ENCODE measurements around the gene EN2. TPM values are rescaled to one million over a fixed set of nuclear protein-coding genes. Genes with fewer than 3 reads are reported as not detected.

Gene EN2
- total and polyA plus RNA-seq, 2 of the 4 experiments (the other 2 are of a cell fraction), result not detected

- Histone ChIP-seq H3K9ac (ENCODE audit: low read depth, low read length) (no peak overlapping the region), H3K4ac (ENCODE audit: low read depth, low read length) (no peak overlapping the region), H3K36me3 (ENCODE audit: control insufficient read depth, insufficient read depth, low read length) (no peaks in the 10 kb centered on the region), H4K20me1 (ENCODE audit: insufficient read depth, low read length) (no peaks in the 10 kb centered on the region), H2BK5ac (ENCODE audit: low read depth, low read length, poor library complexity, severe bottlenecking) (no peak overlapping the region), H3K27me3 (ENCODE audit: control insufficient read depth, insufficient read depth, low read length) (peaks cover 90% of the 10 kb centered on the region), H2BK20ac (ENCODE audit: low read depth, low read length) (no peak overlapping the region), H2BK120ac (ENCODE audit: low read depth, low read length) (no peak overlapping the region), H2AFZ (replicated peaks; ENCODE audit: low read length, poor library complexity) (no peak overlapping the region), H3K4me1 (ENCODE audit: control insufficient read depth, insufficient read depth, low read length) (no peaks in the 10 kb centered on the region), H3K4me2 (ENCODE audit: low read depth, low read length) (no peak overlapping the region), H2BK15ac (ENCODE audit: low read depth, low read length) (no peak overlapping the region), H3K79me1 (ENCODE audit: low read depth in 1 of 2, low read length in 2 of 2) (no peaks in the 10 kb centered on the region), H4K91ac (ENCODE audit: insufficient read depth, low read depth, low read length) (no peak overlapping the region), H3K4me3 (ENCODE audit: insufficient read depth, low read depth, low read length) (no peak overlapping the region), H3K56ac (ENCODE audit: extremely low read depth, insufficient read depth, low read length) (no peak overlapping the region), H3K14ac (replicated peaks; ENCODE audit: low read depth, low read length) (no peak overlapping the region), H4K5ac (ENCODE audit: low read depth, low read length) (no peak overlapping the region), H3K23ac (ENCODE audit: low read depth, low read length) (no peak overlapping the region), H2AK5ac (ENCODE audit: low read depth, low read length) (no peak overlapping the region), H3K9me3 (ENCODE audit: control insufficient read depth, insufficient read depth, low read length) (peaks cover 7% of the 10 kb centered on the region; the same call in 1 of the 2 replicates), H3K18ac (ENCODE audit: low read depth, low read length) (no peak overlapping the region), H2AK9ac (replicated peaks; ENCODE audit: low read depth, low read length, poor library complexity) (no peak overlapping the region), H3K9me1 (ENCODE audit: insufficient read depth, low read length) (no peaks in the 10 kb centered on the region; the same call in 1 of the 2 replicates), H4K8ac (ENCODE audit: low read depth in 2 of 2, low read length in 2 of 2) (no peak overlapping the region), H3K27ac (ENCODE audit: insufficient read depth, low read length) (no peak overlapping the region)
- TF ChIP-seq RFX5 (IDR thresholded peaks at IDR 0.05; ENCODE audit: low read depth, low read length), result no peak
- no peak for TF ChIP-seq USF2 (IDR thresholded peaks at IDR 0.05; ENCODE audit: low read depth, low read length)
- TF ChIP-seq FOS (IDR thresholded peaks at IDR 0.05; ENCODE audit: low read depth, low read length), result no peak
- no peak for TF ChIP-seq CTCF (conservative IDR thresholded peaks at IDR 0.05; ENCODE audit: low read depth, low read length)
- TF ChIP-seq CEBPB (IDR thresholded peaks at IDR 0.05; ENCODE audit: low read depth, low read length), result no peak
- no peak for TF ChIP-seq MAFK (IDR thresholded peaks at IDR 0.05; ENCODE audit: low read depth, low read length)
- TF ChIP-seq MXI1 (IDR thresholded peaks at IDR 0.05; ENCODE audit: borderline replicate concordance, low read depth, low read length), result no peak
- no peak for TF ChIP-seq ELK1 (IDR thresholded peaks at IDR 0.05; ENCODE audit: borderline replicate concordance, low read depth, low read length)
- no peak for TF ChIP-seq CHD1 (IDR thresholded peaks at IDR 0.05; ENCODE audit: low read depth, low read length)
- TF ChIP-seq RAD21 (IDR thresholded peaks at IDR 0.05; ENCODE audit: low read length), result no peak
- TF ChIP-seq NFE2L2 (IDR thresholded peaks at IDR 0.05; ENCODE audit: low read depth, low read length), result no peak
- TF ChIP-seq SMC3 (IDR thresholded peaks at IDR 0.05; ENCODE audit: low read depth, low read length), result no peak
- no peak for TF ChIP-seq RCOR1 (IDR thresholded peaks at IDR 0.05; ENCODE audit: insufficient replicate concordance, low read length)
- intact Hi-C loops (cut with micrococcal nuclease), result loop anchor here (10.0 kb wide), 2 partner anchors 80 to 160 kb away; partner anchors contain the start of gene INSIG1
- ChIA-PET POLR2A (ENCODE audit: unreplicated experiment) (no interaction called here), CTCF (no interaction called here)
- 0% methylated on average over 8 of the region's 15 CpGs; no CpG with 5 or more reads in 1 of the 2 experiments for WGBS, 2 experiments (ENCODE audit: extremely low coverage in 2 of 2, insufficient read length in 1 of 2)
- DNase-seq (no peak), ATAC-seq (ENCODE audit: low read depth) (no peak)
- in situ Hi-C loops (cut with MboI; ENCODE audit: low sequenced_read_pairs), result no loop called here
- no TSS peak for BruUV-seq (replicated peaks)
- dilution Hi-C loops (cut with HindIII; ENCODE audit: low sequenced_read_pairs, unreplicated experiment), result no loop called here
Measured at GRCh38 chr7:155455132-155455693, 2.7 kb upstream of the EN2 start.
